MCF 10A (cell line): Measurements from ENCODE around the gene MAPK9. TPM values are rescaled to one million over a fixed set of nuclear protein-coding genes. Genes with fewer than 3 reads are reported as not detected.

Experiments
- BruUV-seq: library from RNA; stranded (reverse); fragments of 400-500 nt; replicated peaks from 2 replicates; lab custom pipeline; 2021; lab: Mats Ljungman, UMichigan
- CTCF ChIA-PET: fragments of 300-600 bp; sonication (Branson Sonifier 250); formaldehyde crosslinking; extraction: SDS; loops from one replicate; lab custom pipeline; 2021; ENCODE audit warnings: antibody characterized with exemption, inconsistent platforms; lab: Yijun Ruan, JAX
- POLR2A ChIA-PET: fragments of 300-600, 350-650 bp; sonication (Branson Sonifier 250); formaldehyde crosslinking; extraction: SDS; loops from one replicate; lab custom pipeline; 2020; ENCODE audit warnings: antibody characterized with exemption, inconsistent platforms; lab: Yijun Ruan, JAX
- DNase-seq: peaks from one replicate; pipeline ENCODE4 v3.0.0-alpha.2; 2018; ENCODE audit not compliant: unreplicated experiment
- H3K27ac Mint-ChIP-seq: one replicate; pipeline ENCODE4 v1.8.0; 2022; ENCODE audit warnings: mild to moderate bottlenecking, low read depth, mixed read lengths; ENCODE audit not compliant: unreplicated experiment
- H3K27me3 Mint-ChIP-seq: one replicate; pipeline ENCODE4 v1.8.0; 2022; ENCODE audit warnings: mixed read lengths; ENCODE audit not compliant: insufficient read depth, unreplicated experiment
- H3K36me3 Mint-ChIP-seq: one replicate; pipeline ENCODE4 v1.8.0; 2022; ENCODE audit warnings: mild to moderate bottlenecking, moderate library complexity, mixed read lengths; ENCODE audit not compliant: insufficient read depth, unreplicated experiment
- H3K4me1 Mint-ChIP-seq: one replicate; pipeline ENCODE4 v1.8.0; 2022; ENCODE audit warnings: mixed read lengths; ENCODE audit not compliant: insufficient read depth, unreplicated experiment
- H3K4me3 Mint-ChIP-seq: one replicate; pipeline ENCODE4 v1.8.0; 2022; ENCODE audit warnings: mild to moderate bottlenecking, moderate library complexity, mixed read lengths; ENCODE audit not compliant: unreplicated experiment
- H3K9me3 Mint-ChIP-seq: one replicate; pipeline ENCODE4 v1.8.0; 2022; ENCODE audit warnings: mixed read lengths; ENCODE audit not compliant: unreplicated experiment
- intact Hi-C: fragments of 100-400 bp; cut with micrococcal nuclease; formaldehyde crosslinking; loops from 2 replicates; pipeline ENCODE4 v1.14.1; 2022
- total RNA-seq: library from RNA; stranded (reverse); gene quantifications from 2 replicates; pipeline ENCODE4 v1.2.3, GENCODE V29; 2022
- TF ChIP-seq, protein P1 (sequence below): fragments of 200-600 bp; IDR thresholded peaks from one replicate; pipeline ENCODE4 v1.8.0; 2022; ENCODE audit warnings: antibody characterized with exemption, mild to moderate bottlenecking; ENCODE audit not compliant: unreplicated experiment

Gene MAPK9
- total RNA-seq, 1 experiment from 2014 or later = 64.0 TPM

DNA sequence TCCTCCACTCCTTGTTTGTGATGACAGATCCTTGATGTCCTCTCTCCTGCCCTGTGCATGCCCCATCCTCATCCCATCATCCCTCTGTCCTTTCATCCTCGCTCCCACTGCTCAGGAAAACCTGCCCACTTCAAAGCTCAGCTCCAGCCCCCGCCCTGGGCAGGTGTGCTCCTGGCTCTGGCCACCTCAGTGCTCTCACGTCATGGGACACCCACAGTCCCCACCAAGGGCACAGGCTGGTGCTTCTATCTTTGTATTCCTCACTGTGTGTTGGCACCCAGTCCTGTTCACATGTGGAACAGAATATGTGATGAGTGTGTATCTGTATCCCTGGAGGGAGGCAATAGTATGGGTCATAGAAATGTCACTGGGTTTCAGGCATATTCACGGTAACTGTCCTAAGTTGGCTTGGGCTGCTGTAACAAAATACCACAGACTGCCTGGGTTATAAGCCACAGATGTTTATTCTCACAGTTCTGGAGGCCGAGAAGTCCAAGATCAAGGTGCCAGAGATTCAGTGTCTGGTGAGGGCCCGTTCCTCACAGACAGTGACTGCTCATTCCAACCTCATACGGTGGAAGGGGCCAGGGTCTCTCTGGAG, 47.8 kb upstream of the MAPK9 start:
- no peak overlapping the region for H3K4me3 Mint-ChIP-seq
- intact Hi-C loops = no loop called here

DNA sequence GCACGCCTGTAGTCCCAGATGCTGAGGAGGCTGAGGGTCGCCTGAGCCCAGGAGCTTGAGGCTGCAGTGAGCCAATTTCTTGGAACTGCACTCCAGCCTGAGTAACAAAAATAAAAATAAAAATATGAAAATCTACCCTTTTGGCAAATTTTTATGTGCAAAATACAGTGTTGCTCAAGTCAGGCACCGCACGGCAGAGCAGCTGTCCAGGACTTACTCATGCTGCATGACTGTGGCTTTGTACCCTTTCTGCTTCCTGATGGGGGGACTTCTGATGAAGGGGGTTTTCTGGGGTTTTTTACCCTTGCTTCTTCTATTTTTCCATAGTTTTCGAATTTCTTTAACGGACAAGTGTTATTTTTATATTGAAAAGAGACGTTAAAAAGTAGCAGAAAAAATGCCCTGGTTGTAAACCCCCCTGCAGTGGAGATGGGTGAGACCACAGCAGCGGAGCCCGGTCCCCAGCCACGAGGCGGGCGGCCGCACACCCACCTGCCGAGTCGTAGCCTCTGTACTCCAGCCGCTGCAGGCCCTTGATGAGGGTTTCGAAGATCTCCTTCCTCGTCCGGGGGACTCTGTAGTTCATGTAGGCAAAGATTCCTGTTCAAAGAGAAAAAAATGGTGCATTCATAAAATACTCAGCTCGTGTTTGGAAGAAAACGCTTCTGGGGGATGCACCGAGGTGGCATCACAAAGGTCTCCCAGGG, 46.3 kb upstream of the MAPK9 start:
- BruUV-seq = no TSS peak
- TF ChIP-seq, protein P1, sequence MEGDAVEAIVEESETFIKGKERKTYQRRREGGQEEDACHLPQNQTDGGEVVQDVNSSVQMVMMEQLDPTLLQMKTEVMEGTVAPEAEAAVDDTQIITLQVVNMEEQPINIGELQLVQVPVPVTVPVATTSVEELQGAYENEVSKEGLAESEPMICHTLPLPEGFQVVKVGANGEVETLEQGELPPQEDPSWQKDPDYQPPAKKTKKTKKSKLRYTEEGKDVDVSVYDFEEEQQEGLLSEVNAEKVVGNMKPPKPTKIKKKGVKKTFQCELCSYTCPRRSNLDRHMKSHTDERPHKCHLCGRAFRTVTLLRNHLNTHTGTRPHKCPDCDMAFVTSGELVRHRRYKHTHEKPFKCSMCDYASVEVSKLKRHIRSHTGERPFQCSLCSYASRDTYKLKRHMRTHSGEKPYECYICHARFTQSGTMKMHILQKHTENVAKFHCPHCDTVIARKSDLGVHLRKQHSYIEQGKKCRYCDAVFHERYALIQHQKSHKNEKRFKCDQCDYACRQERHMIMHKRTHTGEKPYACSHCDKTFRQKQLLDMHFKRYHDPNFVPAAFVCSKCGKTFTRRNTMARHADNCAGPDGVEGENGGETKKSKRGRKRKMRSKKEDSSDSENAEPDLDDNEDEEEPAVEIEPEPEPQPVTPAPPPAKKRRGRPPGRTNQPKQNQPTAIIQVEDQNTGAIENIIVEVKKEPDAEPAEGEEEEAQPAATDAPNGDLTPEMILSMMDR = no peak
- intact Hi-C loops = no loop called here
- peaks cover 12% of the 10 kb centered on the region for H3K4me1 Mint-ChIP-seq
- no peak for DNase-seq
- H3K27me3 Mint-ChIP-seq = no peaks in the 10 kb centered on the region
- CTCF ChIA-PET = interaction anchor here (0.6 to 11.3 kb wide), 6 partner anchors 10 to 228 kb away, joined by 3 to 167 read pairs (median 4); no protein-coding TSS in a partner anchor
- peaks cover 9% of the 10 kb centered on the region for H3K36me3 Mint-ChIP-seq
- no peak overlapping the region for H3K4me3 Mint-ChIP-seq
- POLR2A ChIA-PET = interaction anchor here (0.6 kb wide), 1 partner anchor 106 kb away, joined by 3 read pairs; no protein-coding TSS in a partner anchor
- no peaks in the 10 kb centered on the region for H3K9me3 Mint-ChIP-seq
- no peak overlapping the region for H3K27ac Mint-ChIP-seq

More for the DNA sequence above, 47.8 kb upstream of the MAPK9 start:
- TF ChIP-seq, protein P1 = no peak
- no peak for DNase-seq
- ChIA-PET CTCF (interaction anchor here (0.6 kb wide), 1 partner anchor 26 kb away, joined by 4 read pairs; no protein-coding TSS in a partner anchor), POLR2A (no interaction called here)
- Mint-ChIP-seq H3K4me1 (peaks cover 8% of the 10 kb centered on the region), H3K36me3 (peaks cover 9% of the 10 kb centered on the region), H3K27ac (no peak overlapping the region), H3K27me3 (no peaks in the 10 kb centered on the region), H3K9me3 (no peaks in the 10 kb centered on the region)
- no TSS peak for BruUV-seq

GRCh38 chr5:180336234-180337020, 44.5 kb upstream of the MAPK9 start:
- Mint-ChIP-seq H3K36me3 (peaks cover 9% of the 10 kb centered on the region), H3K27ac (no peak overlapping the region), H3K4me1 (peaks cover 16% of the 10 kb centered on the region), H3K4me3 (no peak overlapping the region), H3K9me3 (no peaks in the 10 kb centered on the region), H3K27me3 (no peaks in the 10 kb centered on the region)
- POLR2A ChIA-PET = no interaction called here
- CTCF ChIA-PET = interaction anchor here (0.5 to 11.3 kb wide), 6 partner anchors 11 to 208 kb away, joined by 3 to 167 read pairs (median 4); no protein-coding TSS in a partner anchor
- TF ChIP-seq, protein P1 = no peak
- no TSS peak for BruUV-seq
- DNase-seq = no peak
- intact Hi-C loops = no loop called here
